CD1c-positive myeloid dendritic cell (primary cell): Measurements from ENCODE around the gene E2F4.
A peak's percentile ranks its signal among the peaks of the same experiment; 100 is the strongest.

Experiments used
- DNase-seq: peaks from one replicate; pipeline ENCODE4 v3.0.0-alpha.2; 2016; ENCODE audit errors: extremely low spot score

The E2F4 gene

DNA sequence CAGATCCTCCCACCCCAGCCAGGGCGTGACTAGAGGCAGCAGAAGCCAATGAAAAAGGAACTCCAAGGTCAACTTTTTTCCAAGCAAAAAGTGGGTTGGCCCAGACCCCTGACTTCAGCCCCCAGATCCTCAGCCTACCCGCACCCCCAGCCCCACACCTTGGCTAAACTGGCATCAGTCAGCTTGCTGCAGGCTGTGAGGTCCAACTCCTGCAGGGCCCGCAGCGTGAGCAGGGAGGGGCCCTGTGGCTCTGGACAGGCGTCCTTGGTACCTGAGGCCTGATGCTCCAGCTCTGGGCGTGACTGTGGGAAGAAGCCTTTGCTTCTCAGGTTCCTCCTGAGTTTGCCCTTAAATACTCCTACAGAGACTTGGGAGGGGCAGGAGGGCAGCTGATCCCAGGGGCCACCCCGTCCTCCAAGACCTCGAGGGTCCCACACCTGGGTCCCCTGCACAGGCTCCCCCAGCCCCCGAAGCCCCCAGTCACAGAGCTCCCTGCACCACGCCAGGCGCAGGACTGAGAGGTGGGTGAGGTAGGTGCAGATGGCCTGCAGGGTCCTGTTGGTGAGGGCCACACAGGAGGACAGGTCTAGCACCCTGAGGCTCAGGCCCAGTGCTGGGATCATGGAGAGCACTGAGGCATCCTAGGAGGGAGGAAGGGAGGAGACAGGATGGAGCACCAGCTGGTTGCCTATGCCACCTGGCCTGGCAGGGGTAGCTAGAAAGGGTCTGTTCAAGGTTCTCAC, 16.4 kb downstream of the E2F4 start:
- no peak for DNase-seq

DNA sequence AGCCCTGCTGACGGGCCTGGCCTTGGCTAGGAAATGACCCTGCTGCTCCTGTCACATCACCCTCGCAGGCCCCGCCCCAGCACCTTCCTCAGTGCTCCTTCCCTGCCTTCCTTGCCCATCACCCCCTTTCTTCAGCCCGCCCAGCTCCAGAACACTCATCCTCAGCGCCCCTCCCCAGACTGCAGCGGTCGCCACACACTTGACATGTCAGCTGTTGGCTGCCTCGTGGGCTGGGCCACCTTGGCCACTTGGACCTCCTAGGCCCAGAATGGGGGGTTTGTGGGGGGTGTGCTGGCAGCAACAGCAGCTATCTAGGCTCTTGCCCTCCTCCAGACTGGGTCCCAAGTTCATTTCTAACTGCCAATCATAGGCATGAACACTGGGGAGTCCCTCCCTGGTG, 17.6 kb downstream of the E2F4 start:
- no peak for DNase-seq

DNA sequence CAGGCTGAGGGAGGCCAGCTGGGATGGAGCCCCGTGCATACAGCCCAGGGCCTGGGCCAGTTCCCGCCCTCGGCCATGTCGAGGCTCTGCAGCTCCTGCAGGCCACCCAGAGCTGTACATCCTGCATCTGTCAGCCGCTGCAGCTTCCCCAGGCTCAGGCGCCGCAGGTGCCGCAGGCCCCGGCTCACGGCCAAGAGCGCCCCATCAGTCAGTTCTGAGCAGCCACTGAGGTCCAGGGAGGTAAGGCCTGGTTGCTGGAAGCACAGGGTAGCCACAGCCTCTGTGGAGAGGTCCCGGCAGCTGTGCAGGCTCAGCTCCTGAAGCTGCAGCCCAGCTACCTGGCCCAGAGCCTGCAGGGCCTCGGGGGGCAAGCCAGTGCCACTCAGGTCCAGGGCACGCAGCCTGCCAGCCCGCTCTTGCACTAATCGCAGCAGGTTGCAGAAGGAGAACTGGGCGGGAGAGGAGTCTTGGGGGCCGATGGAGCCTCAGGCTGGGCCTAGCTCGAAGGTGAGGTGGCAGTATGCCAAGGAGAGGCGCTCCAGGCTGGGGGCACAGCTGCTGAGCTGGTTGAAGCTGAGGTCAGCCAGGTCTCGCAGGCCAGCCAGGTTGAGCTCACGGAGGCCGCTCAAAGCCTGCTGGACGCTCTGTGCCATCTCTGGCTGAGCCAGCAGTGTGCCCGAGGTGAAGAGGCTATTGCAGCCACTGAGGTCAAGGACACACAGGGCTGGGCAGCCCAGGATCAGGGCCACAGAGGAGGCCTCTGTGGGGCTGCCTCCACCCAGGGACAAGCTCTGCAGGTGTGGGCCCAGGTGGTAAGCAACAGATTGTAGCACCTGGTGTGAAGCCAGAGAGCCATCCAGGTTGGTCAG, 18.3 kb downstream of the E2F4 start:
- no peak for DNase-seq

DNA sequence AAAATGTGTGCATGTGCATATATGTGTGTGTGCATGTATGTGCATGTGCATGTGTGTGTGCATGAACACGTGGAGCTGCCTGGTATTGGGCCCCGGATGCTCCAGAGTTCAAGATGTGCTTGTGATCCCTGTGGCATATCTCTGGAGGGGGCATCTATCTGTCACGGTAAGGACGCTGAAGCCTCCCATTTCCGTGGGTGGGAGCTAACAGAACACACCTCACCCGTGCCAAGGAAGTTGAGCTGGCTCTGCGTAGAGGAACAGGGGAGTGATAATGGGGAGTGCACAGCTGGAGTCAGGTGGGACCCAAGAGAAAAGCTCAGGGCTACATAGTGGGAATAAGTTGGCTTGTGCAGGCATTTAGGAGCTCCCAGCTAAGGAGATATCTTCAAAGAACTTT, 19.7 kb downstream of the E2F4 start:
- no peak for DNase-seq

DNA sequence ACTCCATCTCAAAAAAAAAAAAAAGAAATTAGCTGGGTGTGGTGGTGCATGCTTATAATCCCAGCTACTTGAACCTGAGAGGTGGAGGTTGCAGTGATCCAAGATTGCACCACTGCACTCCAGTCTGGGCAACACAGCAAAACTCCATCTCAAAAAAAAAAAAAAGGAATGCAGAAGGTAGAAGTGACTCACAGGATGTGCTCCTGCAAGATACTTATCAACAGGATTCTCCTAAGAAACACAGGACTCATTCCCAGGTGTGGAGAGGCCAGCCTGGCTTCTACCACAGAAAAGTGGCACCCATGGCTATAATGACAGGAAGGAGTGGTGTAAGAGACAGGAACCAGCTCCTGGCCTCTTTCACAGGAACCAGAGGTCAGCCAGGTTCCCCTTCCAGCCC, 20.8 kb downstream of the E2F4 start:
- no peak for DNase-seq

DNA sequence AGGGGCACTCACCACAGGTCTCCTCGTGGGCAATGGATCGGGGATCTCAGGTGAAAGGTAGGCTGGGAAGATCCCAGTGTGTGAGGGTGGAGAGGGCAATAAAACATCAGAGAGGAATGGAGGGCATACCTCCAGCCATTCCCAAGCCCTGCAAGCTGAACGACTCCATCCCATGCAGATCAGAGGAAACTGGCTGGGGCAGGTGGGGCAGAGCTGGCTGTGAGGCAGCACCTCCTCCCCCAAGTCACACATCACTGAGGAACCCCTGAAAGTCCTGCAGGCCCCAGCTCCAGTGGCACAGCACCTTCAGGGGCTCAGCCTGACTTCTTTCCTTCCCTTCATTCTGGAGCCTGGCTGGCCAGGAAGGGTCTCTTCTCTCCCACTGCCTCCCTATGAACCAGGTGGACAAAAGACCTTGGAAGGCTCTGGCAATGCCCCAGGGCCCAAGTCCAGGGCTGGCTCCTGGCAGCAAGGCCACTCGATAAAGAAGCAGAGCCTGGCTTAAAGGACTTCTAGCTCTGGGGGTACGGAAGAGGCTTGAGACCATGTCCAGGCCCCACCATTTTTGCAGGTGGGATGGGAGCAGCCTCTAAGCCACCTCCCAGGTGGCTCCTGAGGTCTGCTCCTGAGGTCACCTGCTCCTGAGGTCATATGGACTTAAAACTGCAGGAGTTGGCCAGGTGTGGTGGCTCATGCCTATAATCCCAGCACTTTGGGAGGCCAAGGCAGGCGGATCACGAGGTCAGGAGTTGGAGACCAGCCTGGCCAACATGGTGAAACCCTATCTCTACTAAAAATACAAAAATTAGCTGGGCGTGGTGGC, 21.5 kb downstream of the E2F4 start:
- DNase-seq: no peak

DNA sequence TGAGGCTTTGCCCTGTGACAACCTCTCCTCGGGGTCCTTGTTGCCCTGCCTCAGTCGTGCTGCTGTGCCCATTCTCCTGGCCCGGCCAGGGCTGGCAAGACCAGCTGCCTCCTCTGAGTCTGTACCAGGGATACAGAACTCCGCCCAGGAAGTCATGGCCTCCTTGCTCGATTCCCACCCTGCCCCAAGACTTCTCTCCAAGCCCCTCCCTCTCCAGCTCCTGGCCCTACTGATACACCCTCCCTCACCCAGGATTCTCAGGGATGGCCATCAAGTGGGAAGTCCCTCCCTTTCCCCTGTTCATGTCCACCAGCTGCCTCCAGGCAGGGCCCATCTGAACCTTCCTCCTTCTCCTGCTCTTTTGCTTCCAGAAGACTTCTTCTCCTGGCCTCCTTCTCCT, 23.8 kb downstream of the E2F4 start:
- DNase-seq: no peak

DNA sequence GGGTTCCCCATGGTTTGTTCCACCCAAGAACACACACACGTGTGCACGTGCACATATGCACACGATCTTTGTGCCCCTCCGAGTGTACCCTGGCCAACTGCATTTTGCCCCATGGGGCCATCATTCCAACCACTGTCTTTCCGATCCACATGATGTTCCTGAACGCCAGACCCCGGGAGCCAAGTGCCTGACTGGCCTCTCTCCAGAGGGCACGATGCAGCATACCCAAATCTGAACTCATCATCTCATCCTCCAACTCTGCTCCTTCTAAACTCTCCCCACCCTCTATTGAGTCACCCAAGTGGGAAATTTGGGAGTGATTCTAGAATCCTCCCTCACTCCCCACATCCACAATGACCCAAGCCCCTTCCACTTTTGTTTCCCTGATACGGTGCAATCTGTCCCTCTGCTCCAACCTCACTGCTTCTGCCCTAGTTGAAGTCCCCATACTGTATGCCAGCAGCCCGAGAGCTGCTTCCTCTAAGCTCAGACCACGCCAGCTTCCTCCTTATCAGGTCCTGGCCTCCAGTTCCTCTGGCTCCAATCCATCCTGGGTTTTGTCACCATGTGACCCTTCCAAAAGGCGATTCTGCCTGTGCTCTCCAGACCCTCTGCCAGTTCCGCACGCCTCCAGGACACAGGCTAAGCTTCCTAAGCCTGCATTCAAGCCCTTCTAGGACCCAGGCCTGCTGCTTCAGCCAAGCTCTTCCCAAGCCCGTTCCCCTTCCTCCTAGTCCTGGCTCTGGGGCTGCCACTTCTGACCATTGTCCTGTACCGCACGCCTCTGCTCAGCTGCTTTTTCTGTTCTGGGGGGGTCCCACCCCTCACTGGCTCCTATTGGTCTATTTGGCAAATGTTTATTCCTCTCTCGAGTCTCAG, 24.9 kb downstream of the E2F4 start:
- peak; percentile 82 for DNase-seq

DNA sequence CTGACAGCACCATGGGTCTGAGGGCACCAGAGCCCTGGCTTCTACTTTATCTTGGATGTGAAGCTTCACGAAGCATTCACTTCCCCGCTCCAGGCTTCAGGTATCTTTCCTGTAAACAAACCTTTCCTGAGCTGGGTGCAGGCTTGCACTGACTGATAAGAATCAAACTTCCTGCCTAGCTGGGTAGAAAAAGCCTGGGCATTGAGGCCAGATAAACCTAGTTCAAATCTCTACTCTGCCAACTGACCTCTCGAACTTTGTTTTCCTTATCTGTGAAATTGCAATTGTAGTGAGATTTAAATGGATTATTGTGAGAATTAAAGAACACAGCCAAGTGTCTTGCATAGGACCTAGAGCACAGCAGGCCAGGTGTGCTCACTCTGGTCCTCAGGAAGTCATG, 32.0 kb downstream of the E2F4 start:
- DNase-seq: no peak

DNA sequence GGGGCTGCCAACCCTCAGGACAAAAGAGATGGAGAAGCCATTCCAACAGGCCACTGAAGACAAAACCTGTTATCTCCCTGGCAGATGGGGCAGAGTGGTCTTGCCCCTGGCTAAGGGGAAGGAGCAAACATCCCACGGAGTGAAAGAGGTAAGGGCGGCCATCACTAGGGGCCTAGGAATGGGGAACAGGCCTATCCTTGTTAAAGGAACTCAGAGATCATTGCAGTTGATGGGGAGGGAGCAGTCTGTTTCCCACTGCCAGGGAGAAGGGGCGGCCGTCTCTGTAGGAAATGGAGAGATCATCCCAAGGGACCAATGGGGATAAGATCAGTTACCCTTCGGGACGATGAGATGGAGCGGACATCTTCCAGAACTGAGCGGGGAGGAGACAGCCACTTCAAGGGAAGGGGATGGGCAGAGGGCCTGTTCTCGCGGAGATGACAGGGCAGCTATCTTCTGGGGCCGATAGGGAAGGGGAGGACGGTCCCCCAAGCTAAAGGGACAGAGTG, 34.4 kb downstream of the E2F4 start:
- no peak for DNase-seq

DNA sequence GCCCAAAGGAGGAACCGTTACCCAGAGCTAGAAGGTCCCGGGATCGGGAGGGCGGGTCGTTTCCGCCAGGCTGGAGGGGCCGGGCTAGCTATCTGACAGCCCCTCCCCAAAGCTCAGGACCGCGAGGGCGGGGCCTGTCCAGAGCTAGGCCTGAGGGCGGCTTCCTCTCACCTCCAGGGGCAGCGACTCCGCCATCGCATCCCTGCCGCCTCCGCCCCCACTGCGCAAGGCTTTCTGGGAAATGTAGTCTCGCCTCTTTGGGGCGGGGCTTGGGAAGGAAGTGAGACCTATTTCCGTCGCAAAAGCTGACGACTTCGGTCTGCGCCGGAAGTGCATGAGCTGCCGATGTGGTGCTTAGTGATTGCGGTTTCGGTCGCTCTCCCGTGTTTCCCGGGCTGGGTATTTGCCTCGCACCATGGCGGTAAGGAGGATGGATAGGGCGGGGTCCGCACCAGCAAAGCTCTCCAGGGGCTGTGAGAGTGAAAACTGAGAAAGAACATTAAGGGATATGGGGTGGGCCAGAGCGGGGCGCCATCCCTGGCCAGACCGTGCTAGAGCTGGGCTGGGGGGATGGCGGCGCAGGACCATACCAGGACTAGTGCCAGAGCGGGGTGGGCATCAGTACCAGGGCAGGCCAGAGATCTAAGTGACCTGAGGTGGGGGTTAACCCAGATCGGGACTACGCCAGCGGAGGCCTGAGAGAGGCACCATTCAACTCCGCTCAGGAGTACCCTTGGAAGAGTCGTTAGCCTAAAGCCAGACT, 35.0 kb downstream of the E2F4 start, which contains the start of gene TMEM208:
Gene TMEM208 (plus strand): TSS at position 327 of the 763 bp plus-strand sequence. CDS start 89 bp downstream, at position 416.
- peak; percentile 99 for DNase-seq

DNA sequence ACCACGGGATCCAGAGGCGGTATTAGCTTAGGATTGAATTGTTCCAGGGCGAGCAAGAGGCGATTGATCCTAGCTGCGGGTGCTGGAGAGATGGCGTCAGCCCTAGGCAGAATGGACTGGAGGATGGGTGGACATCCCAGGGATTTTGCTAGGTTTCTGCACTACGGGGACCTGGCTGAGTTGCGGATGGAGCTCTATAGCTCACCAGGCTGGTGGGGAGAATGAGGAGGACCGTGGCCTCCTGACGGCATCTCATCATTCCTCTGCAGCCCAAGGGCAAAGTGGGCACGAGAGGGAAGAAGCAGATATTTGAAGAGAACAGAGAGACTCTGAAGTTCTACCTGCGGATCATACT, 35.6 kb downstream of the E2F4 start:
- no peak for DNase-seq

DNA sequence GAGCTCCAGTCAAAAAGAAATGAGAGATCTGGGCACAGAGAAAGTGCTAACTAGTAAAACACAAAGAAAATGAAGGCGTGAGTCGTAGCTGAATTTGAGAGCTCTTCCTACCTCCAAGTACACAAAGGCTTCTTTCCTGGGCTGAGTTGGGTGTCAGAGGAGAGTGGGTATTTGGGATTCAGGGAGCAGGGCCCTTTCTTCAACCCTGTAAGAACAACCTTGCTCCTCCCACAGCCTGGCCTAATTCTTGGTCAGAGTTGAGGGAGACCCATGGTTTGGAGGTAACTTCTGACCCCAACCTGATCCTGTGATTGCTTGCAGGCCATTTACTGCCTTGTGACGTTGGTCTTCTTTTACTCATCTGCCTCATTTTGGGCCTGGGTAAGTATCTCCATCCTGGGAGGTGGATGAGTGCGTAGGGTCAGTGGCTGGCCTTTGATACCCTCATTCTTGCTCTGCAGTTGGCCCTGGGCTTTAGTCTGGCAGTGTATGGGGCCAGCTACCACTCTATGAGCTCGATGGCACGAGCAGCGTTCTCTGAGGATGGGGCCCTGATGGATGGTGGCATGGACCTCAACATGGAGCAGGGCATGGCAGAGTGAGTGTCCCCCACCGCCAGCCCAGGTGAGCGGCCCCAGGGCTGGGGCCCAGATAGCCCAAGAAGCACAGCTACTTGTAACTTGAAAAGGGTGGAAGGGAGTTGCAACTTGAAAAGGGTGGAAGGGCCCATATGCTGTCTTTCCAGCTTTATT, 36.3 kb downstream of the E2F4 start:
- DNase-seq: no peak

DNA sequence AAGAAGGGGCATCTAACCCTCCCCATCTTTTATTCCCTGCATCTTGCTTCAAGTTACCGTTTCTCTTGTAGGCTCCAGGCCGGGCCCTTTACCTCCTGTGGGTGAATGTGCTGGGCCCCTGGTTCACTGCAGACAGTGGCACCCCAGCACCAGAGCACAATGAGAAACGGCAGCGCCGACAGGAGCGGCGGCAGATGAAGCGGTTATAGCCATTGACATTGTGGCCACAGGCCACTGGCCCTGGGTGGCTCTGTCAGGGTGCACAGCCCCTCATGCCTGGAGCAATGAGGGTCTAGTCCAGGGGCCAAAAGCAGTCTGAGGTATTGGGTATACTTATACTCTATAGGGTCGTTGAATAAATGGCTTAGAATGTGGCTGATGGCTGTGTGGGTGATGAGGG, 37.0 kb downstream of the E2F4 start:
- no peak for DNase-seq

DNA sequence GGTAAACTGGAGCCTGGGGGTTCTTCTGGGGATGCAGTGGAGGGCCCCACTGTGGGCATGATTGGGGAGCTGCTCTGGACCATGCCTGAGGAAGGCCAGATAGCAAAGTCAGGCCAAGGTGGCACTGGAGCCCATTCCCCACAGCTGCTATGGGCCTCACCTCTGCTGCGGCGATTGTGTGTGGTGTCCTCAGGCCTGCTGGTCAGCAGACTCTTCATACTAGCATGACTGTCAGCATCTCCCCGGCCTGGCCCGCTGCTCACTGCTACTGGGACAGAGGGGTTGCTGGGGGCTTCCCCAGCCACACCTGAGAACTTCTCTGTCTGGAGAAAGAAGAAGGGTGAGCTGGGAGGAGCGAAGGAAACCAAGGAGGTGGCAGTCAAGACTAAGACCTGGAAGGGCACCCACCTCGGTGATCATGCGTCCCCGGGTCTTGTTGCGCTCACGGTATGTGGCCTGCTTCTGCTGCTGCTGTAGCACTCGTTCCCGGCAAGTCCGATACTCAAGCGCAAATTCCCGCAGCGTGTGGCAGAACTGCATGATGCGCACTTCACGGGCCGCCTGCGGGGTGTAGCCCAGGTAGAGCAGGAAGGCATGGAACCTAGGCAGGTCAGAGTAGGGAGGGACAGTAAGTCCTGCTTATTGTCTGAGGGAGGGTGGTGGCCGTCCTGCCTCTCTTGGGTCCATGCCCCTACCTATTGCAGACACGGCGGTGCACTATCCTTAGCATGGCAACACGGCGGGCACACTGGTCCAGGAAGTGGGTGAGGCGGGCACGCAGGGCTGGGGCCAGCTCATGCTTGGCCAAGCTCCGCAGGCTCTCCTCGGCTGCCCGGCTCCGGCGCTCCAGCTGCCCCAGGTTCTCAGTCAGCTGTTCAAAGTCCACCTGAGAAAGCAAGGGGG, 38.2 kb downstream of the E2F4 start:
- no peak for DNase-seq

DNA sequence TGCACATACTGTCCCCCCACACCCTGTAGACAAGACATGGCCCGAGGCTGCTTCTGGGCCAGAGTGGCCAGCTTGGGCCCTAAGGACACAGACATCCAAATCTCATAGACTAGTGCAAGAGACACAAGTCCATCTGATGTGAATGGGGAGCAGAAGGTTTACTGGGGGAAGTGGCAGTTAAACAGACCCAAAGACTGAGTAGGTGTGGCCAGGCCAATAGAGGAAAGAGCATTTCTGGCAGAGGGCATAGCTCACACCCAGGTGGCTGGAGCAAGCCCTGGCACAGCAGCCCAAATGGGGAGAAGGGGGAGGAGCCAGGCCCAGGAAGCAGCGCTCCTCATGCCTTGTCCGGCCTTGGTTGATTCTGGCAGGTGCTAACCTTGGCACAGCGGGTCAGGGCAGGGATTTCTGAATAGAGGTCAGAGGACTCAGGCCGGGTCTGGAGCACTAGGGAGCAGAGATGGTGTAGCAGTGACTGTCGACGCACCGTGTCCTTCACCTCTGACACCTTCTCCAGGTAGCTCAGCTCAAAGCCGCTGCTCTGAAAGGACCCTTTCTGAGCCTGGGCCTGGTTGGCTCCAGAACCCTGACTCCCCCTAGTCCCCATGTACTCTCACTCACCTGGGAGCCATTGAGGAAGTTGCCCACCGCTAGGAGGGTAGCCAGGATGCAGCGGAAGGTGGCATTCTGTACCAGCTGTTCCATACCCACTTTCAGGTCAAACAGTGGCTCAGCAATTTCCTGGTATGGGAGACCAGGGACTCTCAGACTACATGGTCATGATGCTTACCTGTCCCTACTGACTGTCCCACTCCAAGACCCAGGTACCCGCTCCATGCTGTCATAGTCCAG, 39.1 kb downstream of the E2F4 start:
- no peak for DNase-seq

DNA sequence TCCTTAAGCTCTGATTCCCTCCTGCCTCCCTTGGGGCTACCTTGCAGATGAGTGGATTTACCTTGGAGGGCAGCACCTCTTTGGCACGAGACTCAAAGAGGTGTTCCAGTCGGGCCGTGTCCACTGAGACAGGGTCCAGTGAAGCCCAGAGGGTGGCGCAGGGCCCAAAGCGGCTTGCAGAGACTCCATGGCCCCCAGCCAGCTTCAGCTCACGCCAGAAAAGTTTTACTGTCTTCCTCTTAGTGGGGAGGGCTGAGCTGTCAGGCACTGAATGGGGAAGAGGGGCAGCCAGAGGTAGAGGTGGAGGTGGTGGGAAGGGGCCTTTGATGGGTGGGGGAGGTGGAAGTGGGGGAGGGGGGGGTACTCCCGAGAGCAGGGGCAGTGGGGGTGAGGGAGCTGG, 41.6 kb downstream of the E2F4 start:
- DNase-seq: no peak

DNA sequence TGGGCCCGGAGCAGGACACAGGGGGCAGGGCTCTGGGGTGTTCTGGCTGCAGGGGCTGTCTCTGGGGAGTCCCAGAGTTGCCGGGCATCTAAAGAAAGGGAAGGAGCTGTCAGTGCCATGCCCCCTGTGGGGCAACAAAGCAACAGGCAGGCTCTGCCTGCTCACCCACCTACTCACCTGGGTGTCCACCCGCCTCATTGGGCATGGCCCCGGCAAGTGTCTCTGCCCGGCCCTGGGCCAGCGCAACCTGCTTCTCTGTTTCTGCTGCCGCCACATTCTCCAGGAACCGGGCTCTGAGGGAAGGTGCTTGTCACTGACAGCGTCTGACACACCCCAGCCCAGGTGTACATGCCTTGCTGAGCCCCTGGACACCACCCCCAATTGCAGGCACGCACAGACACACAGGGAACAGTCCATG, 42.2 kb downstream of the E2F4 start:
- DNase-seq: no peak
